ENCODE measurements around the gene RGS4. TPM values are rescaled to one million over a fixed set of nuclear protein-coding genes. Genes with fewer than 3 reads are reported as not detected.

Gene RGS4
- polyA plus RNA-seq, 1 donor (not counting 4 experiments of a cell fraction or from before 2014, with no cell fraction given): 0.90 TPM

DNA sequence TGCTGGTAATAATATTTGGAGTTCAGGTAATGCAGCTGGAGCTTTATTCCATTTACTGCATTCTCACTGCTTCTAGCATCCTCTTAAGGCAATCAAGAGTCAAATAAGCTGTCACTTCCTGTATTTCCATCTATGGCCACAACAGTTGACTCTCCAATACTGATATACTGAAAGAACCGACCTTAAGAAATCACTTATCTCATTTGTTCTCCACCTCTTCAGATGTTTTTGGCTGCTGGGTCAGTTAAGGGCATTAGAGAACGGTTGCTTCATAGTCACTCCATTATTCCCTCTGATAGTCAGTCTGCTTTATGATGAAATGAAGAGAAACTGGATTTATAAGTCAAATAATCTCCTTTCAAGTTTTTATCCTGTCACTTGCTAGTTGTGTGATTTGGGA is 14.2 kb upstream of the RGS4 start:
- Histone ChIP-seq H3K4me1 (ENCODE audit: control insufficient read depth, extremely low read depth, insufficient read depth, low read length) (no peaks in the 10 kb centered on the region), H3K27ac (ENCODE audit: control insufficient read depth, insufficient read depth, low read length) (no peak overlapping the region), H4K20me1 (ENCODE audit: control insufficient read depth, extremely low read depth, insufficient read depth, low read length) (no peaks in the 10 kb centered on the region), H3K36me3 (ENCODE audit: control insufficient read depth in 2 of 2, extremely low read depth in 1 of 2, insufficient read depth in 2 of 2, low read length in 2 of 2) (no peaks in the 10 kb centered on the region), H3K4me3 (ENCODE audit: control insufficient read depth in 2 of 3, extremely low read depth in 1 of 3, insufficient read depth in 2 of 3, low read depth in 1 of 3, low read length in 3 of 3) (no peak overlapping the region), H3K79me2 (ENCODE audit: control insufficient read depth, insufficient read depth, low read length) (no peaks in the 10 kb centered on the region), H3K9ac (ENCODE audit: control insufficient read depth, extremely low read depth, insufficient read depth, low read length) (no peak overlapping the region), H3K9me1 (ENCODE audit: control insufficient read depth, extremely low read depth, insufficient read depth, low read length) (no peaks in the 10 kb centered on the region), H3K9me3 (ENCODE audit: control insufficient read depth, low read depth, low read length) (no peaks in the 10 kb centered on the region), H3K27me3 (ENCODE audit: control insufficient read depth, extremely low read depth, insufficient read depth, low read length) (no peaks in the 10 kb centered on the region), H2AFZ (ENCODE audit: control insufficient read depth, low read length) (no peak overlapping the region), H3K4me2 (ENCODE audit: control insufficient read depth, extremely low read depth, insufficient read depth, low read depth, low read length) (no peak overlapping the region)
- DNase-seq (ENCODE audit: low read depth, low spot score): no peak
- dilution Hi-C loops (cut with MboI; ENCODE audit: extremely low pct_ligation_motif_present, low sequenced_read_pairs): no loop called here
- no peak for FAIRE-seq
- TF ChIP-seq, protein P1, sequence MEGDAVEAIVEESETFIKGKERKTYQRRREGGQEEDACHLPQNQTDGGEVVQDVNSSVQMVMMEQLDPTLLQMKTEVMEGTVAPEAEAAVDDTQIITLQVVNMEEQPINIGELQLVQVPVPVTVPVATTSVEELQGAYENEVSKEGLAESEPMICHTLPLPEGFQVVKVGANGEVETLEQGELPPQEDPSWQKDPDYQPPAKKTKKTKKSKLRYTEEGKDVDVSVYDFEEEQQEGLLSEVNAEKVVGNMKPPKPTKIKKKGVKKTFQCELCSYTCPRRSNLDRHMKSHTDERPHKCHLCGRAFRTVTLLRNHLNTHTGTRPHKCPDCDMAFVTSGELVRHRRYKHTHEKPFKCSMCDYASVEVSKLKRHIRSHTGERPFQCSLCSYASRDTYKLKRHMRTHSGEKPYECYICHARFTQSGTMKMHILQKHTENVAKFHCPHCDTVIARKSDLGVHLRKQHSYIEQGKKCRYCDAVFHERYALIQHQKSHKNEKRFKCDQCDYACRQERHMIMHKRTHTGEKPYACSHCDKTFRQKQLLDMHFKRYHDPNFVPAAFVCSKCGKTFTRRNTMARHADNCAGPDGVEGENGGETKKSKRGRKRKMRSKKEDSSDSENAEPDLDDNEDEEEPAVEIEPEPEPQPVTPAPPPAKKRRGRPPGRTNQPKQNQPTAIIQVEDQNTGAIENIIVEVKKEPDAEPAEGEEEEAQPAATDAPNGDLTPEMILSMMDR (optimal IDR thresholded peaks at IDR 0.05 in 1 of 3, IDR thresholded peaks at IDR 0.05 in 1 of 3, conservative IDR thresholded peaks at IDR 0.05 in 1 of 3; ENCODE audit: extremely low read depth in 1 of 3, insufficient read depth in 2 of 3, low read length in 3 of 3): no peak
- no peak for TF ChIP-seq EZH2 (IDR thresholded peaks at IDR 0.05; ENCODE audit: low read length)

DNA sequence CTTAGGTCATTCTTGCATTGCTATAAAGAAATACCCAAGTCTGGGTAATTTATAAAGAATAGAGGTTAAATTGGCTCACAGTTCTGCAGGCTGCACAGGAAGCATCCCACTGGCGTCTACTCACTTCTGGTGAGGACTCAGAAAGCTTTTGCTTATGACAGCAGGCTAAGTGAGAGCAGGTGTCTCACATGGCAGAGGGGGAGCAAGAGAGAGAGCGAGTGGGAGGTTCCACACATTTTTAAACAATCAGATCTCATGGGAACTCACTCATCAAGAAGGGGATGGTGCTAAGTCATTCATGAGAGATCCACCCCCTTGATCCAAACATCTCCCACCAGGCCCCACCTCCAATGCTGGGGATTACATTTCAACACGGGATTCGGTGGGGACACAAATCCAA is 13.6 kb upstream of the RGS4 start:
- no peaks in the 10 kb centered on the region for H3K9me3 ChIP-seq (ENCODE audit: control insufficient read depth, low read depth, low read length)
- no peak overlapping the region for H3K27ac ChIP-seq (ENCODE audit: control insufficient read depth, insufficient read depth, low read length)
- FAIRE-seq: no peak
- H3K79me2 ChIP-seq (ENCODE audit: control insufficient read depth, insufficient read depth, low read length): no peaks in the 10 kb centered on the region
- H3K27me3 ChIP-seq (ENCODE audit: control insufficient read depth, extremely low read depth, insufficient read depth, low read length): no peaks in the 10 kb centered on the region
- H4K20me1 ChIP-seq (ENCODE audit: control insufficient read depth, extremely low read depth, insufficient read depth, low read length): no peaks in the 10 kb centered on the region
- H3K4me1 ChIP-seq (ENCODE audit: control insufficient read depth, extremely low read depth, insufficient read depth, low read length): no peaks in the 10 kb centered on the region
- dilution Hi-C loops (cut with MboI; ENCODE audit: extremely low pct_ligation_motif_present, low sequenced_read_pairs): no loop called here
- H3K9me1 ChIP-seq (ENCODE audit: control insufficient read depth, extremely low read depth, insufficient read depth, low read length): no peaks in the 10 kb centered on the region
- TF ChIP-seq, protein P1 (optimal IDR thresholded peaks at IDR 0.05 in 1 of 3, IDR thresholded peaks at IDR 0.05 in 1 of 3, conservative IDR thresholded peaks at IDR 0.05 in 1 of 3; ENCODE audit: extremely low read depth in 1 of 3, insufficient read depth in 2 of 3, low read length in 3 of 3): no peak
- no peak for TF ChIP-seq EZH2 (IDR thresholded peaks at IDR 0.05; ENCODE audit: low read length)
- DNase-seq (ENCODE audit: low read depth, low spot score): no peak
- no peak overlapping the region for H3K4me2 ChIP-seq (ENCODE audit: control insufficient read depth, extremely low read depth, insufficient read depth, low read depth, low read length)
- no peak overlapping the region for H2AFZ ChIP-seq (ENCODE audit: control insufficient read depth, low read length)
- H3K9ac ChIP-seq (ENCODE audit: control insufficient read depth, extremely low read depth, insufficient read depth, low read length): no peak overlapping the region
- H3K4me3 ChIP-seq (ENCODE audit: control insufficient read depth in 2 of 3, extremely low read depth in 1 of 3, insufficient read depth in 2 of 3, low read depth in 1 of 3, low read length in 3 of 3): no peak overlapping the region
- no peaks in the 10 kb centered on the region for H3K36me3 ChIP-seq (ENCODE audit: control insufficient read depth in 2 of 2, extremely low read depth in 1 of 2, insufficient read depth in 2 of 2, low read length in 2 of 2)

All from keratinocyte (primary cell).